NCI-H82 (cell line): ENCODE results near the gene ATP1B4.

Experiments
- DNase-seq: peaks from one replicate; lab custom pipeline; 2025; lab: John Stamatoyannopoulos, UW

The ATP1B4 gene

DNA sequence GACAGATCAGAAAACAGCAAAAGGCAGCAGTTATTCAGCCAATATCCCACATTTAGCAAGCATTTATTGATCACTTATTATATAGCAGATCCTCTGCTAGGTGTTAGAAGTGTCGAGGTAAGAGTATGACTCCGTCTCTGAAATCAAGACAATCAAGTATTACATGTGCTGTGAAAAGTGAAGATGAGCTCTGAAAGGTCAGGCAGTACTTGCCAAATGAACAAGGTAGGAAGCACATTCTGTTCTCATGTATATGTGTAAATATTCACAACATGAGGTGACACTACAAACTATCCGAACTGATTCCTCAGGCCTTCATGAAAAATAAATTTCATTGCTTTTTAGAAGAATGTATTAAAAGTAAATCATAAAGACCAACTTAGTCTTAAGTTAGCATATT, 15.3 kb downstream of the ATP1B4 start:
- no peak for DNase-seq

DNA sequence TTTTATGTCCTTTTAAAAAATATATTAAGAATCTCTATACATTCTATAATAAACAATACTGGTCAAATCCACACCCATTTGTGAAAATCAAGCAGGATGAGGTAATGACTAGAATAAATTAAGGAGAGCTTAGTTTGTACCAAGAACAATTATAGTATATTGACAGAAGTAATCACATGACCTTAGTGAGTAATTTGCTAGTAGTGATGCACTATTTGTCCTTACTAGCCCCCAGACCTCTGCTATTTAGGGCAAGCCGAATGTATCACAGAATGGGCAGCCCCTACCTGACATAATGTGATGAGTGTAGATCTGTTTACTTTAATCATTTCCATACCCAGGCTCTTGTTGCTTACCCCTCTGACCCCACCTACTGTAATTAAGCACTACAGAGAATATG, 15.8 kb downstream of the ATP1B4 start:
- no peak for DNase-seq

DNA sequence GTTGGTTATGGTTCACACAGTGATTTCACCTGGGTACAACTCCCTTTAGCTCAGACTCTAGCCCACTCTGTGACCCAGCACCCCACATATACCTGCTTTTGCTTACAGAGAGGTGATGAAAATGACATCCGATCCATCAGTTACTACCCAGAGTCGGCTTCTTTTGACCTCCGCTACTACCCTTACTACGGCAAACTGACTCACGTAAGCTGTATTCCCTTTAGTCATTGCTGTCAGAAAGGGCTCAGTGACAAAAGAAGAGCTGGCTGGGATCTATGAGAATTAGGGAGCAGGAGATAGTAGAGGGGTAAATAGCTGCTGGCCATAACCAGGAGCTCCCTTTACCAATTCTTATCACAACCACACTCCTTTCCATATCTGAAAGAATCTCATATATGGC, 16.7 kb downstream of the ATP1B4 start:
- no peak for DNase-seq

DNA sequence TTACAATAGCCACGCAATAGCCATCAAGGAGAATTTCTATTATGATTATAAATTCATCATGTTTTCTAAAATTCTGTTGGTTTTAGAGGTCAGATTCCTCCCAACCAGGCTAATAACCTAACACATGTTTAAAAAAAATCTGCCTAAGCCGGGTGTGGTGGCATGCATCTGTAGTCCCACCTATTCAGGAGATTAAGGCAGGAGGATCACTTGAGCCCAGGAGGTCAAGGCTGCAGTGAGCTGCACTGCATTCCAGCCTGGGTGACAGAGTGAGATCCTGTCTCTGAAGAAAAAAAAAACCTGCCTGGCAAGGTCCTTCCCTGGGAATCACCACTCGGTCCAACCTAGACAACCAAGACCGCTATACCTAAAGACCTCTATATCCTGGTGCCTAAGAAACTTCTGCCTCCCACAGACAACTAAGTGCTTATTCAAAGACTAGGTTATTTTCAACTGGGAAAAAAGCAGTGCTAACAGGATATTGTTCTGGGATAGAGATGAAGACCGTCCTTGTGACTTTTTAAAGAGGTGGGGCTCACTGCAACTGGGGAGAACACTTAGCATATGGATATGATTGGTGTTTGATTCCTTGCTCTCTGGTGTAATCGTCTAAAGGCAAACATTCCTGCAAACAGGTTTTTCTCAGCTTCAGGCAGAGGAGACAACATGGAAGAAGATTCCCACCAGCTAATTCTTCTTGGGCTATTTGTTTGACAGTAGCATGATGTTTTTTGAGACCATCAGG, 18.2 kb downstream of the ATP1B4 start:
- DNase-seq = peak; percentile 3

DNA sequence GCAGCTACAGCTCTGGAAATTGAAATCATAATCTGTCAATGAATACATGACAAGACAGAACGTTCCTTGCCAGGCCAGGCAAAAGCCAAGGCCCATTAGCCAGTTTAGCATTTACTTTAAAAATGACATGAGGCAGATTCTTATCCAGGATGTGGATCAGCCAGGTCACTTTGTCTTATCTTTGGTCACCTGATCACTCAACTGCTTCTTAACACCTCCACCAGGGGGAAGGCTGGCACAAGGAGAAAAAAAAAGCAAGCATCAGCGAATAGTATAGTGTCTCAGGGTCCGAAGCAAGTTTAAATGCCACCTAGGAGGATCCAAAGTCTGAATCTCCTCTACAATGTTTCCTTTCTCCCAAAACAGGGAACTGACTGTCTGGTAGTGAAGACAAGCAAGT, 18.8 kb downstream of the ATP1B4 start:
- DNase-seq = peak; percentile 66

DNA sequence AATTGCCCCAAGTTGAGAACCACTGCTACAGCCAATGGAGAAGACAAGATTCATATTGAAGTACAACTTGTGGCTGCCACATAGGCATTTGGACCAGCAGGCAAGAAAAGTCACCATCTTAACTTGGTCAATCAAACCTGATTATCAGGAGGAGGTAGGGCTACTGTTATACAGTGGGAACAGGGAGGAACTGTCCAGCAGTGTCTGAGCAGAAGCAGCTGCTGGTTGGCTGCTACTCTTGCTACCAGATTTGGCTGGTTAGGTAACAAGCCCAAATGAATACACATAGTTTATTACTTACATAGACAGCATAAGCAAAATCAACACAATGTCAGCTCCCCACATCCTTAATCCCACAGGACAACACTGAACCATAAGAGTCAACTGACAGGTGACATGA, 39.4 kb downstream of the ATP1B4 start:
- no peak for DNase-seq

DNA sequence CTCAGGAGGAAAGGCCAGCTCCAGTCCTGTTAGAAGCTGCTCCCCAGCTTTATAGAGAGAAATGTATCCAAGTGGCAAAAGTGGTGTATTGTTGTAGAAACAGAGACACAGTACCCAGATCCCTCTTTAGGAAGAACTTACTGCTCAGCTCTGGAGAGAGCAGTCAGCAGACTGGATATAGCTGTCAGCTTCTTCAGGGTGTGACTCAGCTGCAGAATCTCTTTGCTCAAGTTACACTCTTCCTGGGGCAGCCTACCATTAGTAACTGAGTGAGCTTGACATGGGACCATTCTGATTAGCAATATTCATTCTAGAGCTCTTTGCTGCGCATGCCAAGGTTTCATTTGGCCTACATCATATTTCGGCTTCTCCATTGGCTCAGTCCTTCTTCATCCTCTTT, 40.5 kb downstream of the ATP1B4 start:
- DNase-seq = no peak

DNA sequence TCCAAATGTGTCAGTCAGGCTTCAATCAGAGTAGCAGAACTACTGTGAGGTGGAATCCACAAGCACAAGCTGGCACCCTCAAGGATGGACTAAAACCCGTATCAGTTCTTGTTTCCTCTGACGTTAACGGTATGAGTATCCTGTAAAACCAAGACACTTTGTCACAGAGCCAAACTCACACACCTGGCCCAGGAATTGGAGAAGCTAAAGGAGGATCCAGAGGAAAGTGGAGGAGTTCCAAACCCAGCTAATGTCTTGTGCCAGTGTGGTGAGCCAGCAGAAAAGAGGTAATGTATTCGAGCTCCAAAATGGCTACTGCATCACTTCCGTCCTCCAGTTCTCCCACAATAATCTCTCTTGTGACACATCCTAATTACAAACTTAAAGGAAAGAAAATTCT, 44.7 kb downstream of the ATP1B4 start:
- no peak for DNase-seq

DNA sequence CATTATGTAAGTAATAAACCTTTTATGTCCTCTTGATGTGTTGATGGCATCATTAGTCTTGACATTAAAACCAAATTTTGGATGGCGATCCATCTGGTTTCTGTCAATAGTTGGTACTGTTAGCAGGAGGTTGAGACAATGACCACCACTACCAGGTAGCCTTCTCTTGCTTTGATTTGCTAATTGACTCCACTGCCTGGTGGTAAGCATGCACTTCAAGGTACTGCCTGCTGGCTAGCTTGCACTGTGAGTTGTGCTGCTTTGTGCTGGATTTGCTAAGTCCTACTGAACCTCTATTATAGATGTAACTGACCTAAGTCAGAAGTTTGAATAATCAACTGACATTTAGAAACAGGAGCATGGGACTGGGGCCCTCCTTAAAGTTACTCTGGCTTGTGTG, 46.3 kb downstream of the ATP1B4 start:
- DNase-seq = peak; percentile 73

DNA sequence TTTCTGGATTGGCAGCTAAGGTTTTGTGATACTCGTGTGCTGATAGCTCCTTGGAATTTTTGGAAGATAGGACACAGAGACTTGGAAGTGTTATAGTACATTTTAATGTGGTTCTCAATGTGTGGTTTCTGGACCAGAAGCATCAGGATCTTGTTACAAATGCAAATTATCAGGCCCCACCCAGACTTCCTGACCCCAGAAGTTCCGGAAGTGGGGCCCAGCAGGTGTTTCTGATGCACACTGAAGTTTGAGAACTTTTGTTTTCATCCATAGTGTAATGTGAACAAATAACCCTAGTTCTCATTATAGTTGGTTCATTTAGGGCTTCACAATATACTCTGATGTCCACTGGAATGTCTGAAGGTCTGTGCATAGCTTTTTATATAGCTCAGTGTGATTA, 57.6 kb downstream of the ATP1B4 start:
- DNase-seq = no peak

DNA sequence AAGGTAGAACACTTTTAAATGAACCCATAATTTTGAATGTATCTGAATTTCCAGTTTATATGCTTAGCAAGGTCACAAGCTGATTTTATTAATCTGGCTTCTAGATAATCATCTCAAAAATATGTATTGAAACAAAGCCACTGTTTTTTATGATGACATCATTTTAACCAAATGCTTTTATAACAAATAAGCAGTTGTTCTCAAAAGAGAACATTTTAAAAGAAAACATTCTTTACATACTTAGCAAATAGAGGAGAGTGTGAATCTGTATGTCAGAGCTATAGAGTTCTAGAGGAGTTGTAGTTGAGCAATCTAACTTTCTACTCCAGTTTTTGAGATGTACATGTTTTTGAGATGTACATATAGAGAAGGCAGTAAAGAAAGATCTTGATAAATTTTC, 64.7 kb downstream of the ATP1B4 start:
- no peak for DNase-seq

DNA sequence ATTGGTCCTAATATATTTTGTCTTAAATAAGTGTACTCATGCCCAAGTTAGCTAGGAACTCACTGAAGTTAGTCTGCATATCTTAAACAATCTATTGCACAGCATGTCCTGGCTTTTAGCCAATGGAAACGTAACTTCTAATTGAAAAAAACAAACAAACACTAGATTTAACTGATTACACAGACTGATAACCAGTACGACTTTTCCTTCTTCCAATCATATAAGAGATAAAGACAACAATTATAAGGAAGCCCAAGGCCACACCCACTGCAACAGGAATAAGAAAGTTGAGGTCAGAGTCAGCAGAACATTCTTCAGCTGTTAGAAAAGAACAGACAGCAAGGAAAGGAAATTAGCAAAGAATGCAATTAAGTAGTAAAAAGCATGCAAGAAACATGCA, 66.4 kb downstream of the ATP1B4 start:
- no peak for DNase-seq

DNA sequence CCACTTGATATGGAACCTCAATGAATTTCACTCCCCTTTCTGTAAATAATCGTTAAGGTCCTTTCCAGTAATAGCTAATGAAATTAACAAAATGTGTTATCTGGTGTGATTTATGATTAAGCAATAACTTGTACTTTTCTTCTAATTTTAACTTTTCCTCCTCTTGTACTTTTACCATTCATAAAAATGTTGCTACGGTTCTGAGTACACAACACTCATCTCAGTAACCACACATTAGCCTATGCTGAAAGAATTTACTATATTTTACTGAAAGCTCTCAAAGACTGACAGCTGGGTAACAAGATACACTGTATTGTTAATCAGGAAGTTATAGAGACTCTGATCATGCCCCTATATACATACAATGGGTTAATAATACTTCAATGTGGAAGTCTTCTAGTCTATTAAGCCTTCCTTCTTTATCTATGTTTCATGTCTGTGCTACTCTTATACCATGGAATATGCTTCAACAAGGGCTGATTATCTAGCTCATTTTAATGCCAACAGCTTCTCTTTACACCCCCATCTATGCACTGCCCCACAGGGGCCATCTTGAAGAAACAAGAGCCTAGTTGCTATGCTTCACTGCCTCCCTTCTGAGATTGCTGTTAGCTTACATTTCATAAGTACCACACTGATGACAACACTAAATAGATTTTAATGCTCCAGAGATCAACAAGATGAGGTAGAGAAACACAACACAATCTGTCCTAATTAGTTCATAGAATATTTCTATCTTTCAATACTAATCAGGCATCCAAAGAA, 68.1 kb downstream of the ATP1B4 start:
- DNase-seq = peak; percentile 17
